Measurements from ENCODE around the gene ADCY2. TPM values are rescaled to one million over a fixed set of nuclear protein-coding genes. Genes with fewer than 3 reads are reported as not detected.

Gene ADCY2
- total and polyA plus RNA-seq, 9 of the 15 experiments (the other 6 are each of a cell fraction or from before 2014, with no cell fraction given), result 0.01 to 0.15 (median 0.03) TPM; not detected in 5

DNA sequence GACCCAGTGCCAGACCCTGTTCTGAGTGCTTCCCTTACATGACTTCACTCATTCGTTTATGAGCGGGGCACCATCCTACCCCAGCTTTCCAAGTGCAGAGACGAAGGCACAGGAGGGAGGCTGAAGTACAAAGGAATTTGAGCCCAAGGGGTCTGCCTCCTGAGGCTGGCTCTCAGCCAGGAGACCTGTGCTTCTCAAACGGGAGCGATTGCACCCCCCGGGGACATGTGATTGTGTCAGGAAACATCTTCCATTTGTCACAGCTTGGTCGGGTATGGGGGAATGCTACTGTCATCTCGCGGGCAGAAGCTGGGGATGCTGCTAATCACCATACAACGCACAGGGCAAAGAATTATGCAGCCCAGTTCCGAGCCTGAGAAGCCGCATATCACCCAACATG is 23.9 kb downstream of the ADCY2 start:
- peaks cover 0 to 11% of the 10 kb centered on the region in 2 experiments; a peak in 2 of 5 replicates for H3K27me3 ChIP-seq (ENCODE audit: control insufficient read depth in 2 of 2, insufficient read depth in 2 of 2, low read length in 2 of 2)
- no TSS peak for BruUV-seq (replicated peaks)
- no peaks in the 10 kb centered on the region for H3K36me3 ChIP-seq (ENCODE audit: control insufficient read depth, insufficient read depth, low read length)
- H3K9me1 ChIP-seq (ENCODE audit: control insufficient read depth, insufficient read depth, low read length), result no peaks in the 10 kb centered on the region
- H3K9me3 ChIP-seq (replicated peaks; ENCODE audit: control insufficient read depth, insufficient read depth, low read depth, low read length), result no peaks in the 10 kb centered on the region; the same call in 1 of the 2 replicates
- intact Hi-C loops (cut with micrococcal nuclease) (no loop called here), in situ Hi-C loops (cut with MboI) (no loop called here)
- no peaks in the 10 kb centered on the region for H3K79me2 ChIP-seq (ENCODE audit: control insufficient read depth, insufficient read depth, low read length)
- H3K9ac ChIP-seq (ENCODE audit: insufficient read depth in 1 of 2, low read depth in 2 of 2, low read length in 2 of 2), result no peak overlapping the region
- ATAC-seq (no peak), DNase-seq (ENCODE audit: extremely low read depth in 1 of 4, low spot score in 3 of 4) (no peak), FAIRE-seq (no peak)
- ChIA-PET POLR2A (interaction anchor here (0.5 kb wide), 1 partner anchor 397 kb away, joined by 3 read pairs; no protein-coding TSS in a partner anchor), CTCF (ENCODE audit: low intra/inter-chr PET ratio) (no interaction called here)
- H4K20me1 ChIP-seq (replicated peaks; ENCODE audit: control insufficient read depth, insufficient read depth, low read length), result no peaks in the 10 kb centered on the region
- H3K4me3 ChIP-seq, result no peak overlapping the region
- H3K27ac ChIP-seq (ENCODE audit: extremely low read depth, low read depth, low read length), result no peak overlapping the region
- no peaks in the 10 kb centered on the region for H3K4me1 ChIP-seq (replicated peaks in 1 of 2; ENCODE audit: control insufficient read depth in 2 of 2, insufficient read depth in 2 of 2, low read length in 2 of 2)
- no peak overlapping the region for H3K4me2 ChIP-seq (ENCODE audit: insufficient read depth, low read length)
- WGBS (ENCODE audit: insufficient coverage, low coverage, missing lambda C conversion rate), result 2% methylated on average over 12 of the region's 12 CpGs
- H2AFZ ChIP-seq (ENCODE audit: low read depth, low read length), result no peak overlapping the region
- TF ChIP-seq ZNF354B (CRISPR knock-in tag; IDR thresholded peaks at IDR 0.05) (no peak), SPI1 (IDR thresholded peaks at IDR 0.05; ENCODE audit: borderline replicate concordance, low read depth, low read length) (no peak), GMEB1 (CRISPR knock-in tag; IDR thresholded peaks at IDR 0.05) (no peak), NR1H2 (CRISPR knock-in tag; IDR thresholded peaks at IDR 0.05) (no peak), ZNF445 (CRISPR knock-in tag; IDR thresholded peaks at IDR 0.05; ENCODE audit: low read depth) (no peak), ZNF512 (tag; IDR thresholded peaks at IDR 0.05) (no peak), SMAD3 (CRISPR knock-in tag; conservative IDR thresholded peaks at IDR 0.05) (no peak), SP1 (CRISPR knock-in tag; IDR thresholded peaks at IDR 0.05) (no peak), HDAC3 (IDR thresholded peaks at IDR 0.05; ENCODE audit: borderline replicate concordance, partially characterized antibody) (no peak), ZNF3 (CRISPR knock-in tag; IDR thresholded peaks at IDR 0.05) (no peak), ZNF561 (CRISPR knock-in tag; conservative IDR thresholded peaks at IDR 0.05) (no peak), SLC30A9 (CRISPR knock-in tag; IDR thresholded peaks at IDR 0.05) (no peak), ILK (tag; IDR thresholded peaks at IDR 0.05; ENCODE audit: borderline replicate concordance, low read depth) (no peak), MAFG (tag; conservative IDR thresholded peaks at IDR 0.05) (no peak)
- TF ChIP-seq, protein P1, sequence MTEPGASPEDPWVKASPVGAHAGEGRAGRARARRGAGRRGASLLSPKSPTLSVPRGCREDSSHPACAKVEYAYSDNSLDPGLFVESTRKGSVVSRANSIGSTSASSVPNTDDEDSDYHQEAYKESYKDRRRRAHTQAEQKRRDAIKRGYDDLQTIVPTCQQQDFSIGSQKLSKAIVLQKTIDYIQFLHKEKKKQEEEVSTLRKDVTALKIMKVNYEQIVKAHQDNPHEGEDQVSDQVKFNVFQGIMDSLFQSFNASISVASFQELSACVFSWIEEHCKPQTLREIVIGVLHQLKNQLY (CRISPR knock-in tag; conservative IDR thresholded peaks at IDR 0.05), result no peak
- TF ChIP-seq, protein P2, sequence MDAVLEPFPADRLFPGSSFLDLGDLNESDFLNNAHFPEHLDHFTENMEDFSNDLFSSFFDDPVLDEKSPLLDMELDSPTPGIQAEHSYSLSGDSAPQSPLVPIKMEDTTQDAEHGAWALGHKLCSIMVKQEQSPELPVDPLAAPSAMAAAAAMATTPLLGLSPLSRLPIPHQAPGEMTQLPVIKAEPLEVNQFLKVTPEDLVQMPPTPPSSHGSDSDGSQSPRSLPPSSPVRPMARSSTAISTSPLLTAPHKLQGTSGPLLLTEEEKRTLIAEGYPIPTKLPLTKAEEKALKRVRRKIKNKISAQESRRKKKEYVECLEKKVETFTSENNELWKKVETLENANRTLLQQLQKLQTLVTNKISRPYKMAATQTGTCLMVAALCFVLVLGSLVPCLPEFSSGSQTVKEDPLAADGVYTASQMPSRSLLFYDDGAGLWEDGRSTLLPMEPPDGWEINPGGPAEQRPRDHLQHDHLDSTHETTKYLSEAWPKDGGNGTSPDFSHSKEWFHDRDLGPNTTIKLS (IDR thresholded peaks at IDR 0.05; ENCODE audit: borderline replicate concordance, low read depth), result no peak
- TF ChIP-seq, protein P3, sequence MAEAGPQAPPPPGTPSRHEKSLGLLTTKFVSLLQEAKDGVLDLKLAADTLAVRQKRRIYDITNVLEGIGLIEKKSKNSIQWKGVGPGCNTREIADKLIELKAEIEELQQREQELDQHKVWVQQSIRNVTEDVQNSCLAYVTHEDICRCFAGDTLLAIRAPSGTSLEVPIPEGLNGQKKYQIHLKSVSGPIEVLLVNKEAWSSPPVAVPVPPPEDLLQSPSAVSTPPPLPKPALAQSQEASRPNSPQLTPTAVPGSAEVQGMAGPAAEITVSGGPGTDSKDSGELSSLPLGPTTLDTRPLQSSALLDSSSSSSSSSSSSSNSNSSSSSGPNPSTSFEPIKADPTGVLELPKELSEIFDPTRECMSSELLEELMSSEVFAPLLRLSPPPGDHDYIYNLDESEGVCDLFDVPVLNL (CRISPR knock-in tag; IDR thresholded peaks at IDR 0.05; ENCODE audit: low read depth), result no peak

All from K562 (cell line).